ENCODE results near the gene SLC12A4.

DNA sequence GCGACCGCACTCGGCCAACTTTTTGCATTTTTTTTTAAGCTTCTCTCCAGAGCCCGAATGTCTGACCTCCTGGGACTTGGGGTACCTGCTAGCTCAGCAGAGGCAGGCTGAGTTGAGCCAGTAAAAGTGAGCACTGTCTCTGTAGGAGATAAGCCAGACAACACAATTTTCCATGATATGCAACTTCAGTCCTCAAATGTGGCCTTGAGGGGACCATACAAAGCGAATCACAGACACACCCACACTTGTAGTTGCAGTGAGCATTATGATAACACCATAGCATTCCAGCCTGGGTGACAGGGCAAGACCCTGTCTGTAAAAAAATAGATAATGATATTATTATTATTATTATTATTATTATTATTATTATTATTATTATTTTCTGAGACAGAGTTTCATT is 28.2 kb upstream of the SLC12A4 start:
- TF ChIP-seq, protein P1, sequence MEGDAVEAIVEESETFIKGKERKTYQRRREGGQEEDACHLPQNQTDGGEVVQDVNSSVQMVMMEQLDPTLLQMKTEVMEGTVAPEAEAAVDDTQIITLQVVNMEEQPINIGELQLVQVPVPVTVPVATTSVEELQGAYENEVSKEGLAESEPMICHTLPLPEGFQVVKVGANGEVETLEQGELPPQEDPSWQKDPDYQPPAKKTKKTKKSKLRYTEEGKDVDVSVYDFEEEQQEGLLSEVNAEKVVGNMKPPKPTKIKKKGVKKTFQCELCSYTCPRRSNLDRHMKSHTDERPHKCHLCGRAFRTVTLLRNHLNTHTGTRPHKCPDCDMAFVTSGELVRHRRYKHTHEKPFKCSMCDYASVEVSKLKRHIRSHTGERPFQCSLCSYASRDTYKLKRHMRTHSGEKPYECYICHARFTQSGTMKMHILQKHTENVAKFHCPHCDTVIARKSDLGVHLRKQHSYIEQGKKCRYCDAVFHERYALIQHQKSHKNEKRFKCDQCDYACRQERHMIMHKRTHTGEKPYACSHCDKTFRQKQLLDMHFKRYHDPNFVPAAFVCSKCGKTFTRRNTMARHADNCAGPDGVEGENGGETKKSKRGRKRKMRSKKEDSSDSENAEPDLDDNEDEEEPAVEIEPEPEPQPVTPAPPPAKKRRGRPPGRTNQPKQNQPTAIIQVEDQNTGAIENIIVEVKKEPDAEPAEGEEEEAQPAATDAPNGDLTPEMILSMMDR (IDR thresholded peaks at IDR 0.05): no peak
- TF ChIP-seq POLR2A (IDR thresholded peaks at IDR 0.05): no peak

Data from right lobe of liver (tissue), 4 donors.